Esophagus squamous epithelium (tissue), 4 donors: Measurements from ENCODE around the gene DROSHA.

Source experiments
- POLR2A ChIP-seq, 4 donors: fragments of 450-650 bp; IDR thresholded peaks; one replicate each; pipeline ENCODE4 v1.6.1; 2017; ENCODE audit warnings: antibody characterized with exemption in 4 of 4, mild to moderate bottlenecking in 4 of 4, moderate library complexity in 3 of 4
- TF ChIP-seq, protein P1 (sequence below), 6 experiments: fragments of 450-650 bp in 4 of 6; fragments of 200-600 bp in 2 of 6; sonication (generic) in 2 of 6; IDR thresholded peaks; one replicate each; pipeline ENCODE4 v1.5.1; 2016 to 2019; ENCODE audit warnings: antibody characterized with exemption in 6 of 6, mild to moderate bottlenecking in 4 of 6, moderate library complexity in 4 of 6

DNA sequence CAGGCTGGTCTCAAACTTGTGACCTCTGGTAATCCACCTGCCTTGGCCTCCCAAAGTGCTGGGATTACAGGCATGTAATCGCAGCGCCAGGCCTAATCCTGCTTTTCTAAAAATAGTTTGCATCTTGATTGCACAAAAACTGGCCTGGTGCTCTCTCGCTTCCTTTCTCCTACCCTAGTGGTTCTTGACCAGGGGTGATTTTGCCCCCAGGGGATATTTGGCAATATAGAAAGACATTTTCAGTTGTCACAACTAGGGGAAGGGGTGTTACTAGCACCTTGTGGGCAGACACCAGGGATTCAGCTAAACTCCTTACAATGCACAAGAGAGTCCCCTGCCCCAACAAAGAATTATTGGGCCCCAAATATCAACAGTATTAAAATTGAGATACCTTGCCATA is 139.8 kb downstream of the DROSHA start:
- TF ChIP-seq, protein P1, sequence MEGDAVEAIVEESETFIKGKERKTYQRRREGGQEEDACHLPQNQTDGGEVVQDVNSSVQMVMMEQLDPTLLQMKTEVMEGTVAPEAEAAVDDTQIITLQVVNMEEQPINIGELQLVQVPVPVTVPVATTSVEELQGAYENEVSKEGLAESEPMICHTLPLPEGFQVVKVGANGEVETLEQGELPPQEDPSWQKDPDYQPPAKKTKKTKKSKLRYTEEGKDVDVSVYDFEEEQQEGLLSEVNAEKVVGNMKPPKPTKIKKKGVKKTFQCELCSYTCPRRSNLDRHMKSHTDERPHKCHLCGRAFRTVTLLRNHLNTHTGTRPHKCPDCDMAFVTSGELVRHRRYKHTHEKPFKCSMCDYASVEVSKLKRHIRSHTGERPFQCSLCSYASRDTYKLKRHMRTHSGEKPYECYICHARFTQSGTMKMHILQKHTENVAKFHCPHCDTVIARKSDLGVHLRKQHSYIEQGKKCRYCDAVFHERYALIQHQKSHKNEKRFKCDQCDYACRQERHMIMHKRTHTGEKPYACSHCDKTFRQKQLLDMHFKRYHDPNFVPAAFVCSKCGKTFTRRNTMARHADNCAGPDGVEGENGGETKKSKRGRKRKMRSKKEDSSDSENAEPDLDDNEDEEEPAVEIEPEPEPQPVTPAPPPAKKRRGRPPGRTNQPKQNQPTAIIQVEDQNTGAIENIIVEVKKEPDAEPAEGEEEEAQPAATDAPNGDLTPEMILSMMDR (IDR thresholded peaks at IDR 0.05): no peak
- no peak for TF ChIP-seq POLR2A (IDR thresholded peaks at IDR 0.05)
